GM19468 (cell line): ENCODE measurements around the gene MTCL1.

Experiments used
- ATAC-seq: cut with Tn5 transposase; IDR thresholded peaks from one replicate; pipeline ENCODE4 v1.9.1; 2021; ENCODE audit warnings: mild to moderate bottlenecking, moderate library complexity, moderate number of reproducible peaks; ENCODE audit not compliant: unreplicated experiment; ENCODE audit errors: extremely low read depth

The MTCL1 gene

DNA sequence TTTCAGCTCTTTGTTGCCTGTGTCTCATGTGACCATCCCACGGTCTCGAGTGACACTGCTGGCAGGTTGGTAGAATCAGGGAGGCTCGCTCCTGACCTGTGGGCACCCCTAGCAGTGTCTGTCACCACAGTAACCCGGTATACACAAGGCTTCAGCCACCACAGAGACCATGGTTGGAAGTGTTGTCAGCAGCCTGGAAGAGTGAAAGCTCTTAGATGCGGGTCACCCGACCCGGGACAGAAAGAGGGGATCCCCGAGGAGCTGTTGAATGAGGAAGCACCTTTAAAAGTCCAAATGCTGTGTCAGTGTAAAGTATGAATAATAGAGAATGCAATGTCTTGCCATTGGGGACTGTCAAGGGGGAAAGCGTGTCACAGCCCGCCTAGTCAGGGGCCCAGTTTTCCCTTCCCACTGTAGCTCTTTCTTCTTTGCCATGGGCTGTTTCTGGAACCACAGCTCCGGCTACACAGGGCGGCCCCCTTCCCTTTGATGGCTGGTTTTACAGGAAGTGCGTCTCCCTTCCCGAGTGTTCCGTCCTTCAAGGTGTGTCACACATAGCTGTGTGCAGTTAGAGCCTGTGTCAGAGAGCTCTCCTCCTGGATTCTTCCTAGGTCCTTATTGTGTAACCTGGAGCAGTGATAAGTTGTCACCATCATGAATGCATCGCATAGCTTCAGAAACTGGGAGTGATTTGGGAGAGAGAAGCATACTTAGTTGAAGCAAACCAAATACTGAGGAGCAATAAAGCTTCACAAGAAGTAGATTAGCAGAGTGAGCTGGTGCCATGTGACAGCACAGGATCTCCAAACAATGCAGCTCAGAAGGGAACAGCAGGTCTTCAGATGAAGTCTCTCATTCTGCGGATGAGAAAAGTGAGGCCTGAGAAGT is 81.4 kb downstream of the MTCL1 start:
- no peak for ATAC-seq

DNA sequence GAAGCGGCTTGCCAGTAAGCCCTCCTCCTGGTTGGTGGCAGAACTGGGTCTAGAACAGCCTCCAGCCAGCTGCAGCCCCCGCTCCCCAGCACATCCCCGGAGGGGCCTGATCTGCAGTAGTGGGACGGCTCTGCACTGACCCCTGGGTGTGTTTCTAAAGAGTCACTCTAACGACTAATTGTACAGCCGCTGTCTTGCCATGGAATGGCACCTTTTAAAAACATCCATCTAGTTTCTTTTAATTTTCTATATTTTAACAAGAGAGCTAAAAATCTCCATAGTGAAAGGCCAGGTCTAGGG is 82.0 kb downstream of the MTCL1 start:
- ATAC-seq: no peak

DNA sequence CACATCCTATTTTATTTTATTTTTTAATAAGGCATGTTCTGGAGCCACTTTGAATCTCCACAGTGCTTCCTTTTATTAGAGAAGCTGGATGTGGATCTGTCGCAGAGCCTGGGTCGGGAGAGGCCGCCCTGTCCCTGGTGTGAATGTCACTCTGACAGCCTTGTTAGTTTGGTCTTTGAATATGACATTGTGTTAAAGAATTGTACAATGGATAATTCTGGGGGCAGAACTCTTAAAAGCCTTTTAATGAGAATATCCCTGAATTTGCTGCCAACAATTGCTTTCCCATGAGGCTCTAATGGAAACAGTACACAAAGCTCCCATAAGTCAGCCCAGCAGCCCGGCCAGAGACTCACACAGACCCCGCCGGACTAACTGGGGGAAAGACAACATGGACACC is 82.4 kb downstream of the MTCL1 start:
- no peak for ATAC-seq

DNA sequence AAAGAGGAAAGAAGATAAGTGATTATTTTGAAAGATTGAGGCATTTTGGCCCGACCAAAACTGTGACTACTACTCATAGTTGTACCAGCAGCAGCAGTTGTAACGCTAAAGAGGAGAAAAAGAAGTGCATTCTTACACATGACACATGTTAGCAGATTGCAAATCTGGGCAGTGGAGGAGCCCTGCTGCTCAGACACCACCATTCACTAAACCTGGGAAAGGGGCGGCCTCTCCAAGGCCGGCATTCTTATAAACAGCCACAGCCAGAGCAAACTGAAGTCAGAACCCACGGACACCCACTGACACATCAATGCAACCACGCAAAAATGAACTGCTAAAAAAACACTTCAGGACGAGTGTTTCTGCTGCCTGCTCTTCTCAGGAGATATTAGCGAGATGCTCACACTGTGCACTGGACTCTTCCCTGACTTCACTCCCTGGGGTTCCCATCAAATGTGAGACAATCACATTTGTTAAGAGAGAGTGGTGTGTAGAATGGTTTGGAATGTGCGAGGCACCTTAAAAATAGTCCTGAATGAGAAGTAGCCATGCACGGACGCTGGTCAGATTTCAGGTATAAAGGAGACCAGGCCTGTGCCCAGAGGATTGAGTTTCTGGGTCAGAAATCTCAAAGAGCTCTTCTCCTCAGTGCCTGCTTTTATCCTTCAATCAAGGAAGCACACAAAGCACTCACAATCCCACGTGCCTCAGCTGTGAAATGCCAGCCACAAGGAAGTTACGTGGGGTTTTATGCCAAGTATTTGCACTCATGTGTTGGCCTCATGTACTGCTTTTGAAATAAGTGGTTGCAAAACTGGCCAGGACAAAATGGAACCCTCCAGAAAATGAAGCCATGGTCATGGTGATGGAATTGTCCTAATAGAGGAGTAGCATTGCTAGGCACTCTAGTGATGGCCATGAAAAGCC is 83.4 kb downstream of the MTCL1 start:
- ATAC-seq: no peak

DNA sequence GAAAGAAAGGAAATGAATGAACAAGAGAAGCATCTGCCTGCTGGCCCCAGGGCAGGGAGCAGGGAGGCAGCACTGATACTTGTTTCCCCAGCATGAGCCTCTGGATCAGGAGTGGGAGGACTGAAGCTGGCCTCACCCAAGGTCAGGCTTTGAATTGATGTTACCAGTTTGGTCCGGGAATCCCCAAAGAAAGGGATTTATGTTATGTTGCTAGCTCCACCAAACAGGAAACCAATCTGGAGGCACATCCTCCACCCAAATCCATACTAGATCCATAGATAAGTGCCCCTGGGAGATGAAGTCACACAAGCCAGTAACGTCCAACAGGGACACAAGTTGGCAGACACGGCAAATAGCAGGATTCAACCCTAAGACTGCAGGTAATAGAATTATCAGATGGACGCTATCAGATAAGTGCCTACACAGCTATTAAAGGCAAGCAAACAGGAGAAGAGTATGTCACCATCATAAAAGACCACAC is 85.9 kb downstream of the MTCL1 start:
- no peak for ATAC-seq

DNA sequence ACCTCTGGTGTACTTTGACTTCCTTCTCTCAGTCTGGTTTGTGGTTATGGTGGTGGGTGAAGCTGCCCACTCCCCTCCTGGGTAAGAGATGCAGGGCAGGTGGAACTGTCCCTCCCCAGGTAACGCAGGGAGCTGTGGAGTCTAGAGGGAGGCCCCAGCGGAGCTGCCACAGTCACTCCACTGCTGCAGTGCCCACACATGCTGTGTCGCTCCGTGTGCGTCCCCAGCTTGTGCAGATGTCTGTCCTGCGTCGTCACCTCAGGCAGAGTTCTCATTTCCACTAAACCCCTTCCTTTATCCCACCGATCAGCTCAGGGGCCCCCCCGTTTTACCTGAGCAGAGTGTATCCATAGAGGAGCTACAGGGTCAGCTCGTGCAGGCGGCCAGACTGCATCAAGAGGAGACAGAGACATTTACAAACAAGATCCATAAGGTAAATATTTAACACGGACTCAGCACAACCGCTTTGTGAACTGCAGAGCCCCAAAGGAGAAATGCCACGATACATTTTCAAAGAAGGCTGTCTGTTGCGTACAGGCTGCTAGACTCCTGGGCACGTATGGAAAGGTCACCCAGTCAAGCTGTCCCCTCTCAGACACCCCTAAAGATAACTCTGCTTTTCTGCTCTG is 87.4 kb downstream of the MTCL1 start:
- ATAC-seq: no peak

DNA sequence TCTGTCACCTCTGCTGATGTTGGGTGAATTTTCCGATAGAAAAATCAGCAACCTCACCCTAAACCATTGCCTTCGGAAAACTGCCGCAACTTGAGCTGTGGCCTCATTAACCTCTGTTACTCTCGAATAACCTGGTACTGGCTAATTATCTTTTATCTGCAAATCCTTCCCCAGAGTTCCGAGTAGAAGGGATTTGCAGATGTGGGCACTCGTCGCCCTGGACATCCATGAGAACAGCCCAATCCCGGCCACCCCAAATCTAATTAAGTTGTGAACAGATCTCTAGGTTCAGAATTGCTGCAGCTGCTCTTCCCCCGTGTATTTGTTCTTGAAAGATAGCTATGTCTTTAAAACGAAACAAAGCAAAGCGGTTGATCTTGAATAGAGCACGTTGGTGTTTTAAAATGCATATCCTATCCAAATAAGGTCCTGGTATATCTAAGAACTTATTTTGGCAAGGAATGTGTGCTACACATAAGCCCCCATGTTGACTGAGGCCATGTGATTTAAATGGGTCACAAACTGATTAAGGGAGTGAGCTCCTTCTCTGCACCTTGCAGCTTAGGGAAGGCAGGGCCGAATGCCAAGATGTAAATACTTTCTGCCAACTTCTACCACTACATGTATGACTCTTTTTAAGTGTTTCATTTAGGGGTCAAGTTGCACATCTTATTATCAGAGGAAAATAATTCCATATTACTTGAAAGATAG is 88.2 kb downstream of the MTCL1 start:
- ATAC-seq: no peak

DNA sequence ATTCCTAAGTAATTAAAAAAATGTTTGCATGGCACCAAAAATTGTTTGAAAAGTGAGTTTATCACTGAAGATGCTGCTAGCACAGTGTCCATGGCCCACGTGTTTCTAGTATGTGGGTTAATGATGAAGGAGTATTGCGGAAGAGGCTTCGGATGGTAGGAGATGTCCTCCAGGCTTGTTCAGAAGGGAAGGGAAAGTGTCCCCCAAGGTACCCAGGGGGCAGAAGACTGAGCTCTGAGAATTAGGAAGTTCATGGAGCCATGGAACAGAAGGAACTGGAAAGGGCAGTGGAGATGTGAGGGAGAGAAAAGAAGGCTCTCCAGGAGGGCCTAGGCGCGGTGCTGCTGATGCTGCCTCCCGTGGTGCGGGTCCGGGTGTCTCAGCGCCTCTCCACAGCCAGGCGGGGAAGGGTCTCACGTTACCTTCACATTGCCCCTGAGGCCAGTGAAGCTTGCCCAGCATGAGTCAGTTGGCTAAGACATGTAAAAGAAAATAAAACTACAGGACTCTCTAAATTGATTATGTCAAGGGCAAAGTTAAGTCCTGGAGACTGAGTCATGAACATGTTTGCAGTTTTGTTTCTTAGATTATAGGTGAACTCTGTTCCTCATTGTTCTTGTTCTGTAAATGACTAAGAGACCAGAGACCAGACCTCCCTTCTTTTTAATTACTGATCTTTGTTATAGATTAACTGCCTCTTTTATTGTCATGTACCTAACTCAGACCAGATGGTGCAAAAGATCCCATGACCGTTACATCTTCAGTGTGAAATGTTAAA is 89.0 kb downstream of the MTCL1 start:
- ATAC-seq: no peak

DNA sequence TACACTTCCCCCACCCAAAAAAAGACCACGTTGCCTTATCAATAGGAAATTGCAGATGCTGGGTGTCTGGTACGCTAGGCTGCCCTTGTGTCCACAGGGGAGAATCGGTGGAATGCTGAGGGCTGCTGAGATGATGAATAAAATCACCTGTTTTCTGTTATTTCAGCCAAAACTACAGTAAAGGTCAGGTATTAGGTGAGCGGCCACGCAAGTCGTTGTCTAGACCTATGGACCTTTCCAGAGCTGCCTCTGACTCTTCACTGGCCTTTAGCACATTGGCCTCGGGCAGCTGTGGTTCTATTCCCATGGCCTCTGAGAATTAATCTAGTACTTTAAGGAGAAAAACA is 89.6 kb downstream of the MTCL1 start:
- ATAC-seq: no peak

DNA sequence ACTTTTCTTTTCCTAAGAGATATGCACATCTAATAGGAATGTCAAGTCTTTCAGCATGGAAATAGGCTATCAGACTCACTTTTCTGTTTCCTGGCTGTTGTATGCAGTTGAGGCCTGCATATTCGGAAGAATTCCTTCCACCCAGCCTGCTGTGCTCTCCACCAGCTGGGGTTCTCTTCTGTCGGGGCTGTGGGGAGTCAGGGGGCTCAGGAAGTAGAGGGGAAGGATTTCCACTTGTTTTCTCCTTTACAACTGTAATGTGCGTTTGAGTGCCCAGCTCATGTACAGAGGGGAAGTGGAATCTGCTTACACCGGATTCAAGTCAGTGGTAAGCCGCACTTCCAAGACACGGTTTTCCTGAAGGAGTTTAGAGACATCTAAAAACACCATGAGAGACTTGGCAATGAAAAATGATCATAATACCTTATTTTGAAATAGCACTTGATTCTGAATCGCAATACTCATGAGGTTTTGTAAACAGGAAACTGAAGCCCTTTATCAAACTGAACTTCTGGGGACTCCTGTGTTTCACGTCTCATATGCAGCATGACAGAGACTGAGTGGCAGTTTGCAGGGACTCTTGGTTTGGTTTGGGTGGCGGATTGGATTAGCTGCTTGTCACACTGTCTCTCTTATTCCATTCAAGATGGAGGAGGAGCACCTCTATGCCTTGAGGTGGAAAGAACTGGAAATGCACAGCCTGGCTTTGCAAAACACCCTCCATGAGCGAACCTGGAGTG is 90.4 kb downstream of the MTCL1 start:
- no peak for ATAC-seq

DNA sequence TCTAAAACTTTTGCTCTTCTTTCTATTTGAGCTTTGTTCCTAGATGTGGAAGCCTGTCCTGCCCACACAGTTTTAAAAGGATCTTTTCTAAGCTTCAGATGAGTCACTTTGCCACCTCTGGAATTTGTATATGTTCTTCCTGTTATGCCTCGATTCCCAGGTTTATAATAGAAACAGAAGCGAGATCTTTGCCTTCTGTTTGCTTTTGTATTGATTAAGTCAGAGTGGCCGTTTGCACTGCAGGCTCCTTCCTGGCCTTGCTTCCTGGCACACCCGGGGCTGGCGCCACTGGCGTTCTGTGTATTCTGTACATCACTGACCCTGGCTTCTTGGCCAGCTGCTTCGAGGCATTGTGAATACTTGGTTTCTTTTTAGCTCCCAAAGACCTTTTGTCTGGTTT is 91.8 kb downstream of the MTCL1 start:
- ATAC-seq: no peak

DNA sequence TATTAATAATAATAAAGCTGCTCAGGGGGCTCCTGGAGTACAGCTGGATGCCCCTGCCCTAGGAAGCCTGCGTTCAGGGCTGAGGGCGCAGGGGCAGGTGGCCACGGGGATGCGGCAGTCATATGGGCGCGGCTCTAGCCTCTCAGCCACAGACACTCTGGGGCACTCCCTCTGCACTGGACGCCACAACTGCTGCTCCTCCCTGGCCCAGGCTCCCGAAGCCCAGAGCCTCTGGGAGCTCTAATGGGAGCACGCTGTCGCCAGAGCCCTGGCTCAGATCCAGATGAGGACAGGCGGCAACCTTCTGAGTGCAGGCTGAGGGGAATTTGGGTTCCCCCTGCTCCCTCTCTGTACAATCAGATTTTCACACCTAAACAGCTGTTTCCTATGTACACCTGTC is 93.6 kb downstream of the MTCL1 start:
- no peak for ATAC-seq

DNA sequence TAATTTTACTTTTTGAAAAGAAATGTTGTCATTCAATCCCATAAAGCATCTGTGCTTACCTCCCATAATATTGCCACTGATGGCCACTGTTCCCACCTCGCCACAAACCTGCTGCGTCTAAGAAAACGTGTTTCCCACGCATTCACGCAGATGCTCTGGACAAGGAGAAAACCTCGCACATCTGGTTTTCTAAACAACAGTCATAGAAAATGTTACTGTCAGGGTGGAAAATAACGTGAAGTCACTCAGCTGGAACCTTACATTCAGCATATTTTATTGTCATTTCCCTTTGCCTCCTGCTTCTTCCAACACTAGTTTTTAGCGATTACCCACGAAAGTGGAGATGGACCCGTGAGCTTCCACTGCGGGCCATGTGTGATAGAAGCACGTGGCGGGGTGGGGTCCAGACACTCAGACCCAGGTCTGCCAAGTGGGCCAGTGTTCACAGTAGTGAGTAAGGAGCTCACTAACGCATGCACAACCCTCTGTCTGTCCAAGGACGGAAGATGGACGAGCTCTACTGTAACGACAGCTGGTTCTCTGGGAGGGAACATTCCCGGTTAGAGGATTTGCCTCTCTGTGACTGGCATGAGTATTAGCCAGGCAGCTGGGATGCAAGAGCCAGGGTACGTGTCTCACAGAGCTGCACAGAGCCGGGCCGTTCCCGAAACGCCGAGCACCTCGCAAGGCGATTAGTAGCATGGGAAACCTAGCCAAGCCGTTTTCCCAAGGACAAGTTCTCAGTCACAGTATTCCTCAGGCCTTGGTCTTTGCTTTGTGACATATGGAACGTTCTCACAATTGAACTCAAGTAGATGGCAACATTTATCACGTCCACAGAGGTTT is 94.5 kb downstream of the MTCL1 start:
- ATAC-seq: no peak

DNA sequence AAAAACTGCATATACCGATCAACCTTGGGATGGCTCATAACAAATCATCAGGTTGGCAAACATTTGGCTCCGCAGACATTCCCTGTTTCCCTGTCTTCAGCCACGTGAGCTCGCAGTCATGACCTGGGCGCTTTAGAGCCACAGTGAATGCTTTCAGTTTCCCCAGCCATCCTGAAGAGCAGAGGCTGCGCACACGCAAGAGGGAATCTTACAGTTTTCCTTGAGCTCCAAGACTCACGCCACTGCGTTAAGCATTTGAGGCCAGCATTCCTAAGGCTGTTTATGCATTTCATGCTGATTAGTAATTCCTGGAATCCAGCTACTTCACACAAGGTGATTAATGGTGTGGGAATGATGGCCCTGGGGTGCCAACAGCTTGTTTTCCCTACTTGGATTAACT is 95.1 kb downstream of the MTCL1 start:
- no peak for ATAC-seq

DNA sequence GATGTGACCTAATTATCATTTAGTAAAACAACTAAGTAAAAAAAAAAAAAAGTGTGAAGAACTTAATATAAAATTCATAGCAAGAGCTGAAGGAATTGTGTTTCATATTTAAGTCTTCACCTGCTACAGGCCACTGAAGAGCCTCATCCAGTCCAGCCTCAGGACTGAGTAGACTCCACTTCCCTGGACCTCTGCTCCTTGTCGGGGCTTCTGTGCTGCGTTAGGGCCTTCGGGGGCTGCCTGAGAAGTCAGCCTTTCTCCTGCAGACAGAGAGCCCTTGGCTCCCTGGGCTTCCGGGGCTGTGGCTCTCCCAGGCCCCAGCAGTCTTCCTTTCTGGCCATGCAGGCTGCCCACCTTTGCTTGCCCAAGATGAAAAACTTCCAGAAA is 95.5 kb downstream of the MTCL1 start:
- ATAC-seq: no peak

DNA sequence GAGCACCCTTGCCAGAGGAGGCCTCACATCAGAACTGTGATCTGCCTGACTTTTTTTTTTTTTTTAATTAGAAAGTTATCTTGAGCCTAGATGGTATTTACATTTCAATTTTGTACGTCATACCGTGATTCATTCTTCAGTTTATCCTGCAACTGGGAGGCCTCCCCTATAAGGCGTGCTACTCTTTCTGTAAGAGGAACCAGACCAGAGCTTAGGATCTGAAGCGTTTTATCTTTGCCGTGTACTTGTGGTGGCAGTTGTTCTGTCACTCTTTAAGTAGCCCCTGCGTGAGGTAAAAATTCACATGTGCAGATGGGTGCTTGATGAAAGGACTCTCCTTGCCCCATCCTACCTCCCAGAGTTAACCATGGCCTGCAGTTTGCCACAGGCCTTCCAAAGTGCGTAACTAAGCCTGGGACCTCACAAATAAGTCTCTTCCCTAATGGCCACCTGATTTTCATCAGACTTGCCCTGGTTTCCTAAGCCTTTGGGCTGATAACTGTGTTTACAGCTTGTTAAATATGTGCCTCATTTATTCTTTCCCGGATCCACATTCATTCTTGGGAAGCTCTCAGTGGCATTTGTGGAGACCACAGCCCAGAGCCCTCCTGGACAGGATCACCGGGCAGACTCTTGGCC is 96.0 kb downstream of the MTCL1 start:
- no peak for ATAC-seq

DNA sequence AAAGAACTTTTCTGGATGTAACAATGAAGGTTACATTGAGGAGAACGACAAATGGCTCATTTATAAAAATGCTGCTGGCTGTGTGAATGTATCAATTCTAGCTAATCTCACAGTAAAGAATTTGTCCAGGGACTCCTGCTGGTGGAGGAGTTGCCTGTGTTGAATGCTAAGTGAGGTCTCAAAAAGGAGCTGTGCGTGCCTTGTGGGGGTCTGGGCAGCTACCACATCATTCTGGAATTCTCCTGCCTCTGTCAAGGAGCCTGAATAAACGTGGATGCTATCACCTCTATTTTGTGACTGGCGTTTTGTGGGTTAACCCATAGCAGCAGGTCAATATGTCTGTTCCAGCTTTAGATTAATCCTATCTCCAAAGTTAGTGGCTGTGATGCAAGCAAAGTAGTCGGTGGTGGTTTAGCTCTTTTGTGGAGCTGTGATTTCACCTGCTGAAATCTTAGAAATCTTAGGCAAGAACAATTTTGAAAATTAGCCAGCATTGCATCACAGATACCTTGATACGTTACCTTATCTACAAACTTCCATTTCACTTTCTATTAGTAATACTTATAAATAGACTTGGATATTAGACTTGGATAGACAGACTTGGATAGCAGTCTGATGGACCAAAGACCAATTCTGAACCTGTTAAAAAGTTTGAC is 96.8 kb downstream of the MTCL1 start:
- ATAC-seq: no peak
